ENCODE results near the gene TUT4. TPM values are rescaled to one million over a fixed set of nuclear protein-coding genes. Genes with fewer than 3 reads are reported as not detected.

The TUT4 gene
- total RNA-seq, 3 donors from 2014 or later = 44.2 to 85.3 (median 68.8) TPM

DNA sequence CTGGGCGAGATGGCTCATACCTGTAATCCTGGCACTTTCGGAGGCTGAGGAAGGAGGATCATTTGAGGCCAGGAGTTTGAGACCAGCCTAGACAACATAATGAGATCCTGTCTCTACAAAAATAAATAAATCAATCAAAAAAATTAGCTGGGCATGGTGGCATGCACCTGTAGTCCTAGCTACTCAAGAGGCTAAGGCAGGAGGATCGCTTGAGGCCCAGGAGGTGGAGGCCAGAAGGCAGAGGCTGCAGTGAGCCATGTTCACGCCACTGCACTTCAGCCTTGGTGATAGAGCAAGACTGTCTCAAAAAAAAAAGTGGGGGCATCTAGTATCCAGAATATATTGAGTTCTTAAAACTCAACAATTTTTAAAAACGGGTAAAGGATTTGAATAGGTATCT lies 6.0 kb downstream of the TUT4 start:
- TF ChIP-seq, protein P1, sequence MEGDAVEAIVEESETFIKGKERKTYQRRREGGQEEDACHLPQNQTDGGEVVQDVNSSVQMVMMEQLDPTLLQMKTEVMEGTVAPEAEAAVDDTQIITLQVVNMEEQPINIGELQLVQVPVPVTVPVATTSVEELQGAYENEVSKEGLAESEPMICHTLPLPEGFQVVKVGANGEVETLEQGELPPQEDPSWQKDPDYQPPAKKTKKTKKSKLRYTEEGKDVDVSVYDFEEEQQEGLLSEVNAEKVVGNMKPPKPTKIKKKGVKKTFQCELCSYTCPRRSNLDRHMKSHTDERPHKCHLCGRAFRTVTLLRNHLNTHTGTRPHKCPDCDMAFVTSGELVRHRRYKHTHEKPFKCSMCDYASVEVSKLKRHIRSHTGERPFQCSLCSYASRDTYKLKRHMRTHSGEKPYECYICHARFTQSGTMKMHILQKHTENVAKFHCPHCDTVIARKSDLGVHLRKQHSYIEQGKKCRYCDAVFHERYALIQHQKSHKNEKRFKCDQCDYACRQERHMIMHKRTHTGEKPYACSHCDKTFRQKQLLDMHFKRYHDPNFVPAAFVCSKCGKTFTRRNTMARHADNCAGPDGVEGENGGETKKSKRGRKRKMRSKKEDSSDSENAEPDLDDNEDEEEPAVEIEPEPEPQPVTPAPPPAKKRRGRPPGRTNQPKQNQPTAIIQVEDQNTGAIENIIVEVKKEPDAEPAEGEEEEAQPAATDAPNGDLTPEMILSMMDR (IDR thresholded peaks at IDR 0.05) = no peak
- TF ChIP-seq POLR2A (IDR thresholded peaks at IDR 0.05) (no peak), POLR2AphosphoS5 (IDR thresholded peaks at IDR 0.05) (no peak)
- Histone ChIP-seq H3K27me3 (no peaks in the 10 kb centered on the region), H3K4me1 (no peaks in the 10 kb centered on the region), H3K36me3 (no peaks in the 10 kb centered on the region), H3K4me3 (no peak overlapping the region), H3K9me3 (peaks cover 13 to 15% of the 10 kb centered on the region in 2 donors), H3K27ac (no peak overlapping the region)
- intact Hi-C loops (cut with DNase I; ENCODE audit: low total_unique reads) = loop anchor here (5.0 kb wide), 1 partner anchor 690 kb away; no protein-coding TSS in a partner anchor
- no peak for DNase-seq (ENCODE audit: low spot score in 2 of 2)

DNA sequence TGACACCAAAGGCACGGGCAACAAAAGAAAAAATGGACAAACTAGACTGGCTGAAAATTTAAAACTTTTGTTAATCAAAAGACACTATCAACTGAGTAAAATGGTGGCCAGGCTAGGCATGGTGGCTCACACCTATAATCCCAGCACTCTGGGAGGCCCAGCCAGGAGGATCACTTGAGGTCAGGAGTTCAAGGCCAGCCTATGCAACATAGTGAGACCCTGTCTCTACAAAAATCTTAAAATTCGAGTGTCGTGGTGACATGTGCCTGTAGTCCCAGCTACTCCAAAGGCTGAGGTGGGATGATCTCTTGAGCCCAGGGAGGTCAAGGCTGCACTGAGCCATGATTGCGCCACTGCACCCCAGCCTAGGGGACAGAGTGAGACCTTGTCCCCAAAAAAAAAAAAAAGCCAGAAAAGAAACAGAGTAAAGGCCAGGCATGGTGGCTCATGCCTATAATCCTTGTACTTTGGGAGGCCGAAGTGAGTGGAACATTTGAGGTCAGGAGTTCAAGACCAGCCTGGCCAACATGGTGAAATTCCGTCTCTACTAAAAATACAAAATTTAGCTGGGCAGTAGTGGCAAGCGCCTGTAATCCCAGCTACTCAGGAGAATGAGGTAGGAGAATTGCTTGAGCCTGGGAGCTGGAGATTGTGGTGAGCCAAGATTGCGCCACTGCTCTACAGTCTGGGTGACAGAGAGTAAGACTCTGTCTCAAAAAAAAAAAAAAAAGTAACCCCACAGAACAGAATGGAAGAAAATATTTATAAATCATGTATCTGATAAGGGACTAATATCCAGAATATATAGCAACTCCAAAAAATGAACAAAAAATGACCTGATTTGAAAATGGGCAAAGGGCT lies 8.0 kb downstream of the TUT4 start:
- no peak overlapping the region for H3K4me3 ChIP-seq
- H3K27ac ChIP-seq = no peak overlapping the region
- intact Hi-C loops (cut with DNase I; ENCODE audit: low total_unique reads) = loop anchor here (5.0 kb wide), 1 partner anchor 688 kb away; no protein-coding TSS in a partner anchor
- H3K27me3 ChIP-seq = no peaks in the 10 kb centered on the region
- H3K9me3 ChIP-seq = peaks cover 15 to 23% of the 10 kb centered on the region in 2 donors
- TF ChIP-seq POLR2AphosphoS5 (IDR thresholded peaks at IDR 0.05) (no peak), POLR2A (IDR thresholded peaks at IDR 0.05) (no peak)
- TF ChIP-seq, protein P1 (IDR thresholded peaks at IDR 0.05) = no peak
- no peaks in the 10 kb centered on the region for H3K4me1 ChIP-seq
- no peak for DNase-seq (ENCODE audit: low spot score in 2 of 2)
- no peaks in the 10 kb centered on the region for H3K36me3 ChIP-seq

DNA sequence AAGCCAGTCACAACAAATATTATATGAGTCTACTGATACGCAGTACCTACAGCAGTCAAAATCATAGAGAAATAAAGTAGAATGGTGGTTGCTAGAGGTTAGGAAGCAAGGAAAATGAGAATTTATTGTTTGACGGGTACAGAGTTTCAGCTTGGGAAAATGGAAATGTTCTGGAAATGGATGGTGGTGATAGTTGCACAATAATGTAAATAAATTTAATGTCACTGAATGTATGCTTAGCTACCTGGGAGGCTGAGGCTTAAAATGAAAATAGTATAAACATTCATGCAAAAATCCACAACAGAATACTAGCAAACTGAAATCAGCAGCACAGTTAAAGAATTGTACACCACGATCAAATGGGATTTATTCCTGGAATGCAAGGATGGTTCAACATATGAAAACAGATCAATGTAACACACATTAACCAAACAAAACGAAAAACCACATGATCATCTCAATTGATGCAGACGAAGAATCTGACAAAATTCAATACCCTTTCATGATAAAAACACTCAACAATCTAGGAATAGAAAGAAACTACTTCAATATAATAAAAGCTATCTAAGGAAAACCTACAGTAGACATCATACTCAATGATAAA lies 10.7 kb downstream of the TUT4 start:
- no peaks in the 10 kb centered on the region for H3K36me3 ChIP-seq
- TF ChIP-seq, protein P1 (IDR thresholded peaks at IDR 0.05) = no peak
- TF ChIP-seq POLR2A (IDR thresholded peaks at IDR 0.05) (no peak), POLR2AphosphoS5 (IDR thresholded peaks at IDR 0.05) (no peak)
- no peaks in the 10 kb centered on the region for H3K4me1 ChIP-seq
- no peaks in the 10 kb centered on the region for H3K27me3 ChIP-seq
- H3K9me3 ChIP-seq = peaks cover 15 to 23% of the 10 kb centered on the region in 2 donors
- DNase-seq (ENCODE audit: low spot score in 2 of 2) = no peak
- H3K27ac ChIP-seq = no peak overlapping the region
- intact Hi-C loops (cut with DNase I; ENCODE audit: low total_unique reads) = no loop called here
- H3K4me3 ChIP-seq = no peak overlapping the region

DNA sequence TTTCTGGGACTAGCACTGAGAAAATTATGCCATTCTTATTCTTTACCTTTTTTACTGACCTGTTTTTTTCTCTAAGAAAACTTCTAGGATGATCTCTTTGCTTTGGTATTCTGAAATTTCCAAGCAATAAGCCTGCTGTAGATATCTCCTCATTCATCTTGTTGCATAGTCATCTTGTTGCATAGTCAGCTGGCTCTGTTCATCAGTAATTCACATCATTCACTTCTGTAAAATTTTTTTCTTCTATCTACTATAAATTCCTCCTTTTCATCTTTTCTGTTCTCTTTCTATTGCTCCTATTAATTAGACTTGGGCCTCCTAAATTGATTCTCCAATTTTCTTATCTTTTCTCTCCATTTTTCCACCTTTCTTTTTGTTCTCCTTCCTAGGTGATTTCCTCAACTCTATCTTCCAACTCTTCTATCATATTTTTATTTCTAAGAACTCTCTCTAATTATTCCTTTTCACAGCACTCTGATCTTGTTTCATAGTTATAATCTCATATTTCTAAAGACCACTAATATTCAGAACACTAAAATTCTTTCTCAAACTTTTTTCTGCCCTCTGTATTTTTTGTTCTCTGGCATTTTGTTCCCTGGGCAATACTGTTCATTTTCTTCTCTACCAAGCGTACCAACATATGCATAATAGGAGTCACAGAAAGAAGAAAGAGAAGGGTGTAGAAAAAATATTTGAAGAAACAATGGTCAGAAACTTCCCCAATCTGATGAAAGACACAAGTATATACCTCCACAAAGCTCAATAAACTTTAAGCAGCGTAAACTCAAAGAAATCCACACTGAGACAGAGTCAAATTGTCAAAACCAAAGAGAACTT lies 17.7 kb downstream of the TUT4 start:
- intact Hi-C loops (cut with DNase I; ENCODE audit: low total_unique reads) = no loop called here
- TF ChIP-seq, protein P1 (IDR thresholded peaks at IDR 0.05) = no peak
- TF ChIP-seq POLR2A (IDR thresholded peaks at IDR 0.05) (no peak), POLR2AphosphoS5 (IDR thresholded peaks at IDR 0.05) (no peak)
- Histone ChIP-seq H3K27ac (no peak overlapping the region), H3K9me3 (no peaks in the 10 kb centered on the region), H3K27me3 (no peaks in the 10 kb centered on the region), H3K4me1 (no peaks in the 10 kb centered on the region), H3K36me3 (no peaks in the 10 kb centered on the region), H3K4me3 (no peak overlapping the region)
- no peak for DNase-seq (ENCODE audit: low spot score in 2 of 2)

Data from breast epithelium (tissue), 4 donors.